Fibroblast of skin of back (primary cell): ENCODE data around the gene ENG.
"Not testable (repeated sequence)": the region's sequence is repeated elsewhere in the genome, so short reads cannot be mapped to it uniquely, and the experiment has no call there.

Experiments used
- DNase-seq: peaks from one replicate; pipeline ENCODE4 v3.0.0-alpha.2; 2013

The ENG gene

GRCh38 chr9:127791085-127791484 is 63.4 kb downstream of the ENG start:
- DNase-seq, result no peak

DNA sequence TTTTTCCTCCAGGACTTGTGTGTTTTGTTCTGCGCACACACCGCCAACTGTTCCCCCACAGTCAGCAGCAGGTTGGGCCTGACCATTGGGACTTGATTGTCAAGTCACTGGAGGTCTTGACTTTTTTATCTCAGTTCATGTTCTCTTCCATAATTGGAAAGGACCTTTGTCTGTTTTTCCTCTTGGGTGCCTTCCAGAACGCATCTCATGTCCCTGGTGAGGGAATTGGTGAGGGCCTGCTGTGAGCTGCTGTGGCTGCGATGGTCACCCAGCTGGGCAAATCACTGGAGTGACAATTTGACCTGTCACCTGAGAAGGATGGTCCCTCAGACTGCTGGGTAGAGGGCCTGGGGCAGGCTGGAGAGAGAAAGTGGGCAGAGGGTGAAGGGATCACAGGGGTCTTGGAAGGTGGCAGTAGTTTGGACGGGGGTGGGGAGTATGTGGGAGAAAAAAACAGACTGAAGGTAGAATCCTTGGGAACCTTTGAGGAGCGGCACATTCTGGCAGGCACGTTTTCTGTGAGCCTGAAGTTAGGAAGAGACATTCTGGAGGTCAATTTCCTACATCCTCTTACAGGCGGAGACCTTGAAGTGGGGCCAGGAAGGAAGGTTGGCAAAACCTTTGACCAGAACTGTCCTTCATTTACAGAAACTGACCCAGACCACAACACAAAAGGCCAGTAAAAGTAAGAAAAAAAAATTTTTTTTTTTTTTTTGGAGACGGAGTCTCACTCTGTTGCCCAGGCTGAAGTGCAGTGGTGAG is 64.2 kb downstream of the ENG start:
- DNase-seq, result no peak

DNA sequence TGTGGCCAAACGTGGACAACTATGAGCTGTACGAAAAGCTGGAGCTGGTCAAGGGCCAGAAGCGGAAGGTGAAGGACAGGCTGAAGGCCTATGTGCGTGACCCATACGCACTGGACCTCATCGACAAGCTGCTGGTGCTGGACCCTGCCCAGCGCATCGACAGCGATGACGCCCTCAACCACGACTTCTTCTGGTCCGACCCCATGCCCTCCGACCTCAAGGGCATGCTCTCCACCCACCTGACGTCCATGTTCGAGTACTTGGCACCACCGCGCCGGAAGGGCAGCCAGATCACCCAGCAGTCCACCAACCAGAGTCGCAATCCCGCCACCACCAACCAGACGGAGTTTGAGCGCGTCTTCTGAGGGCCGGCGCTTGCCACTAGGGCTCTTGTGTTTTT is 65.3 kb downstream of the ENG start:
- DNase-seq, result no peak

DNA sequence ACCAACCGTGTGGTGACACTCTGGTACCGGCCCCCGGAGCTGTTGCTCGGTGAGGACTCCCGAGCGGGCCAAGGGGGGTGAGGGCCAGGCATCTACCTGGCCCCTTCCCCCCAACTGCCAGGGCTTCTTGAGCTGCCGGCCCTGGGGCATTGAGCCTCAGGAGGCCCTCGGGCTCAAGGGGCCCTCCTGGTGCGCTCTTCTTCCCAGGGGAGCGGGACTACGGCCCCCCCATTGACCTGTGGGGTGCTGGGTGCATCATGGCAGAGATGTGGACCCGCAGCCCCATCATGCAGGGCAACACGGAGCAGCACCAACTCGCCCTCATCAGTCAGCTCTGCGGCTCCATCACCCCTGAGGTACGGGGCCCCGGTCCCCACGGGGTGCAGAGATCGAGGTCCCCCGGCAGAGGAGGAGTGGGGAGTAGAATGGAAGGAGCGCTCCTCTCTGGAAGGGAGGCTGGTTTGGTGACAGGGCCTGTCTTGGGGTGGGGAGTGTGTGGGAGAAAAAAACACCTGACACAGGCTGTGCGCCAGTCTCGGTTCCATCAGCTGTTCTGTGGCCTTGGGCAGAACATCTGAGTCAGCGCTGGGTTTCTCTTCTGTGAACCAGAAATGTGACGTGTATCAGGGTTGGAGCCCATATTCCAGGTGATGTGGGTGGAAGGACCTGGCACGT is 66.0 kb downstream of the ENG start:
- DNase-seq, result no peak

GRCh38 chr9:127786773-127787104 is 67.7 kb downstream of the ENG start:
- DNase-seq, result no peak

GRCh38 chr9:127785933-127786772 is 68.3 kb downstream of the ENG start, which contains the start of gene CDK9:
Gene CDK9 (plus strand): TSS chr9:127786034. CDS start chr9:127786149, 115 bp downstream.
- peak; percentile 89 for DNase-seq

GRCh38 chr9:127785023-127785932 is 69.2 kb downstream of the ENG start:
- DNase-seq, result peak; percentile 76

DNA sequence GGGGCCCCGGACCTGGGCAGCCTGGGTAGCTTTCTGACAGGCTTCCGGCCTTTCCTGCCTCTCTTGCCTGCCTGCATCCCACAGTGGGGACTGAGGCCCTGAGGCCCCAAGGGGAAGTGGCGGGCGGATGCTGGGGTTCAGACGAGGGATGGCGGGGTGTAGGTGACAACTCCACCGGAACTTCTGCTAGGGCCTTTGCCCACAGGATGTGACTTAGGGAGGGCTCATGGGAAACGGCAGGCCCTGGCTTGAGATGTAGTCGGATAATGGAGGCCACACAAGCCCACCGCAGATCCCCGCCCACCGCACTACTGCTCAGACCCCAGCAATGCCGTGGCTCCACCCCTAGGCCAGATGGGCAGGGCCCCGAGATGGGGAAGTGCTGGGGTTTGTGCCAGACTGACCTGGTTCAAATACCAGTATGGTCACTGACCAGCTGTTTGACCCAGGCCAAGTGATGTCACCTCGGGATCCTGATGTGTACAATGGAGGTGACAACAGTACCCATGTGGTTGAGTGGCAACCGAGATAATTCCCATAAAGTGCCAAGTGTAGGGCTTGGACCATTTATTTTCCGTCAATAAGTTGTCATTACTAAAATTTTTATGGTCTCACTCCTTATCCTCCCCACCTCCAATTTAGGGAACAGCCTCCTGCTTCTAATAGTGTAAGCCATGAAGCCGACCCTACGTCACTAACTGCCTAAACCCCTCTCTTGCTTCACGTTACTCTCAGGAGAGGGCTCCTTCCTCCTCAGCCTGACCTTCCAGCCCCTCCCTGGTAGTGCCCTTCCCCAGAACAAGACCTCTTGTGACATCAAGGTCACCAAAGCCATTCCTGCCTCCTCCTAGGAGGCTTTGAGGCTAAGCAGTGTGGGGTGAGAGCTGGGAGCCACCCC is 71.1 kb downstream of the ENG start:
- no peak for DNase-seq

- no peak for DNase-seq
Measured at GRCh38 chr9:127781806-127782205, 72.7 kb downstream of the ENG start.

- DNase-seq, result not testable (repeated sequence)
Measured at GRCh38 chr9:127780909-127781308, 73.5 kb downstream of the ENG start.

DNA sequence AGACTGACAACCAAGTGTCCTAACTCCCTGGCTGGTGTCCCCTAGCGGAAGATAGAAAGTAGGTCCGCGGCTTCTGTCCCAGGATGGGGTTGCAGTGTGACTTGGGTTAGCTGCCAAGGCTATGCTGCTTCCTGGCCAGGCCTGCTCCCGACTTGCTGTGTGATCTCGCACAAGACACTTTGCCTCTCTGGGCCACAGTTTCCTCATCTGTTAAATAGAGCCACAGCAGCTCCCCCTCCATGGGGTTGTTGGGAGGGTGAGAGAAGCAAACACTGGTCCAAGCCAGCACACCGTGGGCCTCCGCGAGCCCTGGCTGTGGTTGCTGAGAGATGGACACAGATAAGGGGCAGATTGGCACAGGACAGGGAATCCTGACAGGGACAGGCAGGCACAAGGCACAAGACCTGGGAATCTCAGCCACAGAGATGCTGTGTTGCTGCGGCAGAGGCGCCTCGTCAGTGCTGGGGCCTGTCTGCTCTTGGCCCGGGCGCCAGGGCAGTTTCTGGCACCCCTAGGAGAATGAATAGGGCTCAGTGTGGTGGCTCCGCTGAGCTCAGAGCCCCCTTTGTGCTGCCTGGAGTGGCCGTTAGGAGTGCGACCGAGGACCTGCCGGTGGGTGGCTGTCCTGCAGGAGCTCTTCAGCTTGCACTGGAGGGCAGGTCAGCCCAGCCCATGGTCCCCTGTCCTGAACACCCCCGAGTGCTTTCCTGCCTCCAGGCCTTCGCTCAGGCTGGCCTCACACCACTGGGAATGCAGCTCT is 74.2 kb downstream of the ENG start:
- DNase-seq, result no peak

- no peak for DNase-seq
Measured at GRCh38 chr9:127779136-127779981, 75.1 kb downstream of the ENG start.

DNA sequence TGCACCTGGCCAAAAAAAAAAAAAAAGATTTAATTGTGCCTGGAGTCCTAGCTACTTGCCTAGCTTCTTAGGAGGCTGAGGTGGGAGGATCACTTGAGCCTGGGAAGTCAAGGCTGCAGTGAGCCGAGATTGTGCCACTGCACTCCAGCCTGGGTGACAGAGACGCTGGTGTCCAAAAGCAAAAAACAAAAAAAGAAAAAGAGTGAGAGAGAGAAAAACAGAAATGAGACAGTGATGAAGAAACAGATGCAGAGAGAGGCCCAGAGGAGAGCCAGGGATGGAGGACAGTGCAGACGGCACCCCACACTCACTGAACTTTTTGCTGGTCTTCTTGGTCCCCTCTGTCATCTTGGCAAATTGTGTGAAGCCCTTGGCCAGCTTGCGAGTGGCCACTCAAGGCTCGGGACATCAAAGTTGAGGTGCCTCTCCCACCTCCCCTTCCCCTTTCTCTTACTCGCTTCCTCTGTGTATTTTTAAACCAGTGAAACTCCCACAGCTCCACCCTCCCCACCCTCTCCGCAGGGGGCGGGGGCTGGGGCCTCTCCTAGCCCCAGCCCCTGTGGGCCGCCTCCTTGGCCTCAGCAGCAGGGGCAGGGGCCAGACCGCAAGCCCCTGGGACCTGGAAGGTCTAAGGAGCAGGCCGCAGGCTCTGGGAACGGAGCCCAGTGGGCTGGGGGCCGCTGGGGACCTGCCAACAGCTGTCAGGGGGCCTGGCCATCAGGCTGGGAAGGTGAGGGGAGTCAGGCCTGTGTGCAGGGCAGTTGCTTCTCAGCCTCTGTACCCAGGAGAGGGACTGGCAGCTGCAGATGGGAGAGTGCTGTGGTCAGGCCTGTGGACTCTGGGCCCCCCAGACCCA is 76.0 kb downstream of the ENG start, which contains the start of gene SH2D3C:
TSS of gene SH2D3C (minus strand) at position 387 of the 856 bp plus-strand sequence. CDS start at position 348, 39 bp downstream.
- no peak for DNase-seq

DNA sequence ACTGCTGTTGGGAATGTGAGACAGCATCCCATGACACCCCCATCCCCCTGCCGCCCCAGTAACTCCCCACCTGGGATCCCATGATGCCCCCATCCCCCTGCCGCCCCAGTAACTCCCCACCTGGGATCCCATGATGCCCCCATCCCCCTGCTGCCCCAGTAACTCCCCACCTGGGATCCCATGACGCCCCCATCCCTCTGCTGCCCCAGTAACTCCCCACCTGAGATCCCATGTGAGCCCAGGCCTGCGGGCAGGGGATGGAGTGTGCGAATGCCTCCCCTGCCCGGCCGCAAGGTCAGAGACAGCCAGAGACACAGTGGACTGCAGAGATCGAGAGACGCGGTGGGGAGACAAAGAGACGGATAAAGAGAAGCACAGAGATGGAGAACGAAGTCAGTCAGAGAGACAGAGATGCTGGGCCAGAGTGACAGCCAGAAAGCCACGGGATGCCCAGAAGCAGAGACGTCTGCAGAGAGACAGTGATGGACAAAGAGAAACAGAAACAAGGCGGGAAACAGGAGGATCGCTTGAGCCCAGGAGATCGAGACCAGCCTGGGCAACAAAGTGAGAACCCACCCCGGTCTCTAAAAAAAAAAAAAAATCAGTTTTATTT is 77.0 kb downstream of the ENG start:
- no peak for DNase-seq

DNA sequence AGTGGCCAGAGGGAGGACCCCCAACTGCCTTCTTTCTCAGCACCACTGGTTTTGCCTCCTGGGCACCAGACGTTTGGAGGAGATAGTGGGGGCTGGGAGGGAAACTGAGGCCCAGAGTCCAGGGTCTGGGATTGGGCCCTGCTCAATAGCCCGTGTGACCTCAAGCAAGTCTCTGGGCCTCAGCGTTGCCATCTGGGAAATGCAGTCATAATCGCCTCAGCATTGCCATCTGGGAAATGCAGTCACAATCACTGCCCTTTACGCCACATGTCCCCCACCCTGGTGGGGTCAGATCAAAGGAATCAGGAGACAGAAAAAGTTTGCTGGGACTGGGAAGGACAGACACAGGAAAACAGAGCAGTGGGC is 77.6 kb downstream of the ENG start:
- no peak for DNase-seq

DNA sequence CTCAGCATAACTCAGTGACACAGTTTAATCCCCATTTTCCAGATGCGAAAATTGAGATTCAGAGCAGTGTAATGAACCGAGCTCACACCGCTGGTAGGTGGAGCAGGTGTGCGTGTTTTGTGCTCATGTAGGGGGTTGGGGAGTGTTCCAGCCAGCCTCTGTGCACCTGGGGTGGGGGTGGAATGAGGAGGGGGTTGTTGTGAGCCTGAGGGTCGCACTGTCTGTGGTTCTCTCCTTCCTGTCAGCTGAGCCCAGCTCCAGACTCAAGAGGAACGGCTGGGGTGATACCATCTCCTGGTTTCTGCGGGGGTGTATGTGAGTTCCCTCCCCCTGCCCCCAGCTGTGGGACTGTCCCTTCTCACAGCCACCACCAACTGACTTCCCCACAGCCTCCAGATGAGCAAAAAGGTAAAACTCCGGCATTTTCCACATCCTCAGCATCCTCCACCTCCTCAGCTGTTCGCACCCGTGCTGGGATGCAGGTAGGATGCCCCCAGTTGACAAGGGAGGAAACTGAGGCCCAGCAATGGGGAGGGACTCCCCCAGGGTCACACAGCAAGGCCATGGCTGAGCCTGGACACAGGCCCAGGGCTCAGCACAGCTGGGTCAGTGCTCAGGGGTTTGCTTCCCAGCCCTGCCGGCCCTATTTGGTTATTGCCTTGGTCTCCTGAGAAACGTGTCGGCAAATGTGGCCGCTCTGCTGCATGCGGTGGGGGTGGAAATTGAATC is 78.1 kb downstream of the ENG start:
- no peak for DNase-seq

- no peak for DNase-seq
Measured at GRCh38 chr9:127773981-127774380, 80.5 kb downstream of the ENG start.
